Suprapubic skin (tissue), 4 donors: ENCODE measurements around the gene ANGEL1. TPM values are rescaled to one million over a fixed set of nuclear protein-coding genes. Genes with fewer than 3 reads are reported as not detected.

ENCODE experiments used
- DNase-seq, 2 donors: peaks; one replicate each; pipeline ENCODE4 v3.0.0-alpha.2; 2019; ENCODE audit warnings: low spot score in 2 of 2
- H3K27ac ChIP-seq: fragments of 200-600 bp; sonication (generic); one replicate; pipeline ENCODE4 v1.5.1; 2019
- H3K27me3 ChIP-seq: fragments of 200-600 bp; sonication (generic); one replicate; pipeline ENCODE4 v1.5.1; 2019
- H3K36me3 ChIP-seq: fragments of 200-600 bp; sonication (generic); one replicate; pipeline ENCODE4 v1.5.1; 2019
- H3K4me1 ChIP-seq: fragments of 200-600 bp; sonication (generic); one replicate; pipeline ENCODE4 v1.5.1; 2019
- H3K4me3 ChIP-seq: fragments of 200-600 bp; sonication (generic); one replicate; pipeline ENCODE4 v1.5.1; 2019; ENCODE audit warnings: mild to moderate bottlenecking
- H3K9me3 ChIP-seq: fragments of 200-600 bp; sonication (generic); one replicate; pipeline ENCODE4 v1.5.1; 2019
- EP300 ChIP-seq: sonication (generic); formaldehyde crosslinking; IDR thresholded peaks from one replicate; pipeline ENCODE4 v1.6.1; 2017; ENCODE audit warnings: antibody characterized with exemption
- POLR2A ChIP-seq, 2 donors: fragments of 450-650 bp; IDR thresholded peaks; one replicate each; pipeline ENCODE4 v1.6.1; 2017; ENCODE audit warnings: antibody characterized with exemption in 2 of 2, mild to moderate bottlenecking in 2 of 2, moderate library complexity in 2 of 2
- POLR2AphosphoS5 ChIP-seq, 3 donors: sonication (generic); formaldehyde crosslinking; IDR thresholded peaks; one replicate each; pipeline ENCODE4 v1.6.1; 2017; ENCODE audit warnings: antibody characterized with exemption in 3 of 3
- WGBS: methylation state at CpG from one replicate; pipeline ENCODE4 v1.1.5; 2018; 5-methylcytosine and 5-hydroxymethylcytosine counted together
- total RNA-seq, 4 donors: library from RNA; depleted of rRNA; stranded (reverse); fragments of >200 nt; gene quantifications; one replicate each; pipeline ENCODE4 v1.1.0, GENCODE V29; 2016
- TF ChIP-seq, protein P1 (sequence below), 2 donors: fragments of 200-600 bp in 1 of 2; fragments of 450-650 bp in 1 of 2; sonication (generic) in 1 of 2; IDR thresholded peaks; one replicate each; pipeline ENCODE4 v1.5.1; 2016 to 2019; ENCODE audit warnings: antibody characterized with exemption in 2 of 2, mild to moderate bottlenecking in 1 of 2, moderate library complexity in 1 of 2

ANGEL1 gene
- total RNA-seq, 4 donors from 2014 or later, result 17.1 to 25.8 (median 21.9) TPM

DNA sequence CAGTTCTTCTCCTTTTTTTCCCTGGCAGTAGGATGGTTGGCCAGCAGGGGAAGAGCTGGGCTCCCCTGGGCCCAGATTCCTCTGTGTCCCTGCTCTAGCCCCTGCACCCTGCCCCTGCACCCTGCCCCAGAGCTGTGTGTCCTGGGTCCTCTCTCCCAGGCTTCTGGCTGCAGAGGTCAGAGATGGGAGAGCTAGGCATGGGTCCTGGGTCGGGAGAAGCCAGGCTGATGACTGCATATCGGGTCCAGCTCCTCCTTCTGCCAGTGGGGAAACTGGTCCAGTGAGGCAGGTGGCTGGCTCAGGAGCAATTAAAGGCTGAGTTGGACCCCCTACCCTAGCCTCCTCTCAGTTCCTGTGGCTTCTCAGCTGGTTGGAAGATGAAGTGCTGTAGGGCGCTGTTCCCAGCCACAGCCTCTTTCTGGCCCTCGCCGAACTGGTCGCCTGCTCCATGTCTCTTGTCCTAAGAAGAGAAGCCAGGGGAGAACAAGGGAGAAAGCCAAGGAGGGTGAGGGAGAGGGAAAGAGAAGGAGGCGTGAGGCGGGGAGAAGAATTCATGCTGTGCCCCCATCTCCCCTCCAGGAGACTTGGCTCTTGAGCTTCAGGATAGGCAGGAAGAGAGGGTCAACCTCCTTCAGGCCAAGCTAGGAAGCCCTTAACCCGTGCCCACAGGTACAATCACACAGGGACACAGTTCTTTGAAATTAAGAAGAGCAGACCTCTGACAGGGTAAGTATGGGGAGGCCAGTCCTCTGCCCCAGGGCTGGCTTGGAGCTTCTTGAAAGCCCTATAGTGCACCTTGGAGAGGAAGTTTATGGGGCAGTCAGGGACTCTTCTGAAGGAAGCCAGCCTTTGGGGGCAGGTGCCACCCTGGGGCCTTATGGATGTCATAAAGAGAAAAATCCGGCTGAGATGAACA is 41.9 kb downstream of the ANGEL1 start:
- H3K4me3 ChIP-seq, result no peak overlapping the region
- DNase-seq, result peak in 1 of 2 donors; percentile 48
- 90% methylated on average over 10 of the region's 10 CpGs for WGBS
- H3K4me1 ChIP-seq, result peaks cover 35% of the 10 kb centered on the region
- no peak for TF ChIP-seq POLR2A (IDR thresholded peaks at IDR 0.05)
- TF ChIP-seq, protein P1, sequence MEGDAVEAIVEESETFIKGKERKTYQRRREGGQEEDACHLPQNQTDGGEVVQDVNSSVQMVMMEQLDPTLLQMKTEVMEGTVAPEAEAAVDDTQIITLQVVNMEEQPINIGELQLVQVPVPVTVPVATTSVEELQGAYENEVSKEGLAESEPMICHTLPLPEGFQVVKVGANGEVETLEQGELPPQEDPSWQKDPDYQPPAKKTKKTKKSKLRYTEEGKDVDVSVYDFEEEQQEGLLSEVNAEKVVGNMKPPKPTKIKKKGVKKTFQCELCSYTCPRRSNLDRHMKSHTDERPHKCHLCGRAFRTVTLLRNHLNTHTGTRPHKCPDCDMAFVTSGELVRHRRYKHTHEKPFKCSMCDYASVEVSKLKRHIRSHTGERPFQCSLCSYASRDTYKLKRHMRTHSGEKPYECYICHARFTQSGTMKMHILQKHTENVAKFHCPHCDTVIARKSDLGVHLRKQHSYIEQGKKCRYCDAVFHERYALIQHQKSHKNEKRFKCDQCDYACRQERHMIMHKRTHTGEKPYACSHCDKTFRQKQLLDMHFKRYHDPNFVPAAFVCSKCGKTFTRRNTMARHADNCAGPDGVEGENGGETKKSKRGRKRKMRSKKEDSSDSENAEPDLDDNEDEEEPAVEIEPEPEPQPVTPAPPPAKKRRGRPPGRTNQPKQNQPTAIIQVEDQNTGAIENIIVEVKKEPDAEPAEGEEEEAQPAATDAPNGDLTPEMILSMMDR (IDR thresholded peaks at IDR 0.05), result no peak
- TF ChIP-seq POLR2AphosphoS5 (IDR thresholded peaks at IDR 0.05), result no peak
- no peak for TF ChIP-seq EP300
- H3K36me3 ChIP-seq, result no peaks in the 10 kb centered on the region
- H3K9me3 ChIP-seq, result no peaks in the 10 kb centered on the region
- no peak overlapping the region for H3K27ac ChIP-seq
- no peaks in the 10 kb centered on the region for H3K27me3 ChIP-seq

DNA sequence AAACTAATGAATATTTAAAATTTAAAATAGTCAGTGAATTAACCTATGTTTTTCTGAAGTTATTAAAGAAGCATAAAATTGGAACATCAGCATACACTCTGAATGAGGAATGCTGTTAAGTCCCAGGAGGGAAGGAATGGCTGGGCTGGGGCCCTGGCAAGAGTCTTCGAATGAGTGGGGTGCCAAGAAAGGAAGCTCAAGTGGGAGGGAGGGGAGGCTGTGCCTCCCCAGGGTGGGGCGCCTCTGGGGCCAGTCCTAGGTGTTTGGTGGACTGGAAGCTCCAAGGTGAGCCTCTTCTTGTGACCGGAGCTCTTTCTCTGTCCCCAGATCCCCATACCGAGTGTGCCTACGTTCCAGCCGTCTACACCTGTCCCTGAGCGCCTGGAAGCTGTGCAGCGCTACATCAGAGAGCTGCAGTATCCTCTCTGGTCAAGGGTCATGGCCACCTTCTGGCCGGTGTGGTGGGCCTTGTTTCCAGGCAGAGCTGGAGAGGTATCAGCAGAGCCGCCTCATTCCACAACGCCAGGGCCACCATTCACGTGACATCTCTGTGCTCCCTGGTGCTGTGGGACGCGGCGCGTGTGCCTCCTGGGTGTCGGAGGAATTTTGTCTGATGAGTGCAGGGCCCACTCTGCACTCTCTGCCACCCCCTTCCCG is 42.9 kb downstream of the ANGEL1 start:
- H3K4me1 ChIP-seq, result peaks cover 37% of the 10 kb centered on the region
- WGBS, result 91% methylated on average over 13 of the region's 18 CpGs
- H3K36me3 ChIP-seq, result no peaks in the 10 kb centered on the region
- H3K27ac ChIP-seq, result no peak overlapping the region
- peak in 1 of 2 donors; percentile 53 for DNase-seq
- H3K4me3 ChIP-seq, result no peak overlapping the region
- H3K27me3 ChIP-seq, result no peaks in the 10 kb centered on the region
- TF ChIP-seq POLR2A (IDR thresholded peaks at IDR 0.05) (no peak), EP300 (no peak), POLR2AphosphoS5 (IDR thresholded peaks at IDR 0.05) (no peak)
- TF ChIP-seq, protein P1 (IDR thresholded peaks at IDR 0.05), result no peak
- H3K9me3 ChIP-seq, result no peaks in the 10 kb centered on the region

DNA sequence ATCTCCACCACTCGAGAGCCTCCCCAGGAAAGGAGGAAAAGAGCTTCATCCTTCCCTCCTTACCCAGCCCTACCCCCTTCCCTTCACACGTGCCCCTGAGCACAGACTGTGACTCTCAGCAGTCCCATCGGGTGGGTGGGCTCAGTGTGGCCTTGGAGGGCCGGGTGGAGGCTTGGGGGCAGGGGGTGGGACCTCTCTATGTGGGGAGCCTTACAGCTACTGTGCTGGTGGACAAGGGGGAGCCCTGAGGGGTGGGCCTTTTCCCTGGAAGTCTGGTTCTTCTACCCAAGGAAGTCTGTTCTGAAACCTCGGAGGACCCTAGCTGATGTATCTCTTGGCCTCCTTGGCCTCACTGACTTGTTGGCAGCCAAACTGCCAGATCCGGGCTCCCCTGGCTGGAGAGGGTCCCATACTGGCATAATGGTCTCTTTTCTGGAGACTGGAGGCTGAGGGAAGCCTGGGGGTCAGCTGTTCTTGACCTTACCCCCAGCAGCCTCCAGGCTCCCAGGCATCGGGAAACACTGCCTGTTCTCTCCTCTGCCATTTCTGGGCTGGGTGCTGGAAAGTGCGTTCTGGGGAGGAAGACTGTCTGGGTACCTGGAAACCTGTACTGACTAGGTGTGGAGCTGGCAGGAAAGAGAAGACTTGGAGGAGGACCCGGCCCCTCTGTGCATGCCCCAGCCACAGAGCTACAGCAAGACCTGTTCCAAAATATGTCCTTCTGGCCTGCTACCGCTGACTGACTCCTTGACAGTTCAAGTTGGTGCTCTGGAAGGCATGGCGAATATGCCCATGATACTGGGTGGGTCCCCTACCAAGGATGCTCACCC is 43.8 kb downstream of the ANGEL1 start:
- Histone ChIP-seq H3K27ac (peak overlapping the region; percentile 2), H3K27me3 (no peaks in the 10 kb centered on the region), H3K36me3 (no peaks in the 10 kb centered on the region), H3K9me3 (no peaks in the 10 kb centered on the region), H3K4me1 (peaks cover 35% of the 10 kb centered on the region), H3K4me3 (no peak overlapping the region)
- TF ChIP-seq, protein P1 (IDR thresholded peaks at IDR 0.05), result no peak
- TF ChIP-seq POLR2AphosphoS5 (IDR thresholded peaks at IDR 0.05), result no peak
- 69% methylated on average over 10 of the region's 11 CpGs for WGBS
- peak in 1 of 2 donors; percentile 69 for DNase-seq

DNA sequence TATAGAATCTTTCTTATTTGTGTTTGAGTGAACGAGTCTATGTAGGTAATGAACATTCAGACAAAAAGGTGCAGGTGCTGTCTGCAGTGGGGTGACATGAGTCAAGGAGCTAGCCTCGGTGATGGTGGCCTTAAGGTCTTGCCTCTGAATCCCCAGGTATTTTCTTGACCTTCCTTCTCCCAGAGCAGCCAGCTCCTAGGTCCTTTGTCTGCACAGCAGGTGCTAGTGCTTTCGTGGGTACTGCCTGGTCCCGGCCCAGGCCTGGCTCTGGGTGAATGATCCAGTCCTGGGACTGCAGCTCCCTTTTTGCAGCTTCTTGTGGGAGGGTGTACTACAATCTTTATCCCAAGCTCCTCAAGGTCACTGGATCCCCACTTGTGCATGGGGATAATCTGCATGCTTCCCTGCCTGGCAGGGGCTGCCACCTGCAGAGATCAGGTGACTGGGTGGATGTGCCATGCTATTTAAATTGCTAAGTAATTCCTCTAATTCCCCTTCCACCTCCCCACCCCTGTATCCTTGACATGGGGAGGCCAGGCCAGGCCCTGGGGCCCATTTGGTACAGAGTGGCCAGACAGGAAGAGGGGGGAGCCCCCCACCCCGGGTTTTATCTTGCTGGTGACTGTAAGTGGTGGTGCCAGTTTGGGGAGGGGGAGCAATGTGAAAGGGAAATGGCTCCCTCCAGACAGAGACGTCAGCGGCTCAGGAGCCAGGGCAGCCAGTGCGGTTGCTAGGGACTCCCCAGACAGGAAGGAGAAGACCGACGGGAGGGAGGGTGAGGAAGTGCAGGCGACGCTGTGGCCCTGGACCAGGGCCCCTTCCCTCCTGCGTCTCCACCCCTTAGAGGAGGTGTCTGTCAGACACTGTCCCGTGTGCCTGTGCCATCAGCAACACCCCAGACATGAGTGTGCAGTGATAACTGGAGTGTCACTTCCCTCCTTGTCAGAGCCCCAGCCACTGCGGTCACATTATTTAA is 44.7 kb downstream of the ANGEL1 start:
- H3K36me3 ChIP-seq, result no peaks in the 10 kb centered on the region
- H3K27me3 ChIP-seq, result peaks cover 2% of the 10 kb centered on the region
- peak overlapping the region; percentile 2 for H3K27ac ChIP-seq
- H3K4me1 ChIP-seq, result peaks cover 31% of the 10 kb centered on the region
- H3K9me3 ChIP-seq, result no peaks in the 10 kb centered on the region
- DNase-seq, result peak in 1 of 2 donors; percentile 76
- no peak for TF ChIP-seq EP300
- TF ChIP-seq POLR2AphosphoS5 (IDR thresholded peaks at IDR 0.05), result no peak
- TF ChIP-seq POLR2A (IDR thresholded peaks at IDR 0.05), result no peak
- TF ChIP-seq, protein P1 (IDR thresholded peaks at IDR 0.05), result no peak
- WGBS, result 49% methylated on average over 15 of the region's 15 CpGs
- H3K4me3 ChIP-seq, result no peak overlapping the region
